ENCODE measurements around the gene AHCTF1. TPM values are rescaled to one million over a fixed set of nuclear protein-coding genes. Genes with fewer than 3 reads are reported as not detected.

AHCTF1 gene
- total RNA-seq, 1 donor from 2014 or later, result 62.1 TPM

DNA sequence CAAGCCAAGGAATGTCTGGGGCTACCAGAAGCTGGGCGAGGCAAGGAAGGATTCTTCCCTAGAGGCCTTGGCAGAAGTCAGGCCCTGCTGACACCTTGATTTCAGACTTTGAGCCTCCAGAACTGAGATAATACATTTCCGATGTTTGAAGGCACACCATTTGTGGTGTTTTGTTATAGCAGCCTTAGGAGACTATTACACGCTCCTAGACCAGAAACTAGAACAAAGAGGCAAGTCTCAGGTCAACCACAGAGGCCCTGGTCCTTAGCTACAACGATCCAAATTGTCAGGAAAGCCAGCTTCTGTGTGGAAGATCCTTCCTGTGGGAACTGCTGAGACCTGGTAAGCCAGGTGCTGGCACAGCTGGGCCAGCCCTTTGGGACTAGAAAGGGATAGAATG lies 19.7 kb upstream of the AHCTF1 start:
- H2AFZ ChIP-seq (replicated peaks), result no peak overlapping the region
- H3K27me3 ChIP-seq, result no peaks in the 10 kb centered on the region
- no peak overlapping the region for H3K4me2 ChIP-seq
- no peak overlapping the region for H3K27ac ChIP-seq
- H3K4me3 ChIP-seq, result no peak overlapping the region
- no peaks in the 10 kb centered on the region for H3K4me1 Mint-ChIP-seq
- no peaks in the 10 kb centered on the region for H3K79me2 ChIP-seq (ENCODE audit: low read depth)
- no peaks in the 10 kb centered on the region for H3K4me1 ChIP-seq
- H3K9me3 Mint-ChIP-seq, result peaks cover 2% of the 10 kb centered on the region
- no peaks in the 10 kb centered on the region for H4K20me1 ChIP-seq (ENCODE audit: low read depth)
- no peaks in the 10 kb centered on the region for H3K36me3 ChIP-seq
- H3K27me3 Mint-ChIP-seq (ENCODE audit: insufficient read depth, low read depth), result no peaks in the 10 kb centered on the region
- H3K36me3 Mint-ChIP-seq, result peaks cover 37% of the 10 kb centered on the region
- H3K27ac Mint-ChIP-seq, result no peak overlapping the region
- H3K9ac ChIP-seq, result no peak overlapping the region
- no peak for DNase-seq (ENCODE audit: low spot score)
- TF ChIP-seq, protein P1, sequence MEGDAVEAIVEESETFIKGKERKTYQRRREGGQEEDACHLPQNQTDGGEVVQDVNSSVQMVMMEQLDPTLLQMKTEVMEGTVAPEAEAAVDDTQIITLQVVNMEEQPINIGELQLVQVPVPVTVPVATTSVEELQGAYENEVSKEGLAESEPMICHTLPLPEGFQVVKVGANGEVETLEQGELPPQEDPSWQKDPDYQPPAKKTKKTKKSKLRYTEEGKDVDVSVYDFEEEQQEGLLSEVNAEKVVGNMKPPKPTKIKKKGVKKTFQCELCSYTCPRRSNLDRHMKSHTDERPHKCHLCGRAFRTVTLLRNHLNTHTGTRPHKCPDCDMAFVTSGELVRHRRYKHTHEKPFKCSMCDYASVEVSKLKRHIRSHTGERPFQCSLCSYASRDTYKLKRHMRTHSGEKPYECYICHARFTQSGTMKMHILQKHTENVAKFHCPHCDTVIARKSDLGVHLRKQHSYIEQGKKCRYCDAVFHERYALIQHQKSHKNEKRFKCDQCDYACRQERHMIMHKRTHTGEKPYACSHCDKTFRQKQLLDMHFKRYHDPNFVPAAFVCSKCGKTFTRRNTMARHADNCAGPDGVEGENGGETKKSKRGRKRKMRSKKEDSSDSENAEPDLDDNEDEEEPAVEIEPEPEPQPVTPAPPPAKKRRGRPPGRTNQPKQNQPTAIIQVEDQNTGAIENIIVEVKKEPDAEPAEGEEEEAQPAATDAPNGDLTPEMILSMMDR (IDR thresholded peaks at IDR 0.05), result no peak
- TF ChIP-seq EZH2phosphoT487 (IDR thresholded peaks at IDR 0.05) (no peak), EZH2 (IDR thresholded peaks at IDR 0.05) (no peak)
- no peak overlapping the region for H3K4me3 Mint-ChIP-seq
- H3F3A ChIP-seq (ENCODE audit: low read depth), result no peaks in the 10 kb centered on the region
- no peaks in the 10 kb centered on the region for H3K9me3 ChIP-seq (ENCODE audit: low read depth)

DNA sequence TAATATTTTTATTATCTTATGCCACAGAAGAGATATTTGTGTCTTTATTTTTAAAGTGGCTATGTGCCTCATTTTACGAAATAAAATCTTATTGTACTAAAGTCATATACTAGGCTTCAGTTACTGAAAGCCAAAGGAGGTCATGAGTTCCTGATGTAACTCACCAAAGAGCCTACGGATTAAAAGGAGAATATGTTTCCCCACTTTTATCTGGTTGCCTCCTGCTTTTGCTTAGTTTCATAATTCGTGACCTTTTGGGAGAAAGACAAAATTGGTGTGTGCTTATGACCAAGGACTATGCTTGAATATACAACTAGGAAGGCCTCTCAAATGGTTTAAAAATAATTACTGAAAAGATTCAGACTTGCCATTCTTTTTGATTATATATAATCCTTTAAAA lies 18.2 kb upstream of the AHCTF1 start:
- Histone ChIP-seq H3F3A (ENCODE audit: low read depth) (no peaks in the 10 kb centered on the region), H3K9me3 (ENCODE audit: low read depth) (no peaks in the 10 kb centered on the region), H4K20me1 (ENCODE audit: low read depth) (no peaks in the 10 kb centered on the region), H3K4me2 (no peak overlapping the region), H3K27me3 (no peaks in the 10 kb centered on the region), H3K4me3 (no peak overlapping the region), H3K9ac (no peak overlapping the region), H3K27ac (no peak overlapping the region), H2AFZ (replicated peaks) (no peak overlapping the region), H3K79me2 (ENCODE audit: low read depth) (no peaks in the 10 kb centered on the region), H3K4me1 (no peaks in the 10 kb centered on the region), H3K36me3 (no peaks in the 10 kb centered on the region)
- H3K4me3 Mint-ChIP-seq, result no peak overlapping the region
- H3K27ac Mint-ChIP-seq, result no peak overlapping the region
- no peaks in the 10 kb centered on the region for H3K4me1 Mint-ChIP-seq
- peaks cover 35% of the 10 kb centered on the region for H3K36me3 Mint-ChIP-seq
- DNase-seq (ENCODE audit: low spot score), result no peak
- TF ChIP-seq, protein P1 (IDR thresholded peaks at IDR 0.05), result no peak
- TF ChIP-seq EZH2 (IDR thresholded peaks at IDR 0.05) (no peak), EZH2phosphoT487 (IDR thresholded peaks at IDR 0.05) (no peak)
- H3K27me3 Mint-ChIP-seq (ENCODE audit: insufficient read depth, low read depth), result no peaks in the 10 kb centered on the region
- H3K9me3 Mint-ChIP-seq, result no peaks in the 10 kb centered on the region

DNA sequence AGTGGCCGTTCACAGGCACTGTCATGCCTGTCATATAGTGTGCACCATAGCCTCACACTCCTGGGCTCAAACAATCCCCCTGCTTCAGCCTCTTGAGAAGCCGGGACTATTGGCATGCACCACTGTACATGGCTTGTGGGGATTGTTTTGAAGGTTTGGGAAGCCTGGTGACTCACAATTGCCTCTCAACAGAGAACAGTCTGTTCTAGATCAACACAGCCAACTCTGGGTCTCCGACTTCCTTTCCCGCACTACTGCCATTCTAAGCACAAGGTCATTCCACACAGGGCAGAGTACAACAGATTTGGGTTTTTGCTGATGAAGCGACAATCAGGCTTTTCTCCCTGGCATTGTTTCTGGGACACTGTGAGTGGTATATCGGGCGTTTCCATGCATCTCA lies 15.5 kb upstream of the AHCTF1 start:
- Histone ChIP-seq H3K4me2 (no peak overlapping the region), H3K27ac (no peak overlapping the region), H3K9me3 (ENCODE audit: low read depth) (no peaks in the 10 kb centered on the region), H3K4me1 (no peaks in the 10 kb centered on the region), H4K20me1 (ENCODE audit: low read depth) (no peaks in the 10 kb centered on the region), H3F3A (ENCODE audit: low read depth) (no peaks in the 10 kb centered on the region), H2AFZ (replicated peaks) (no peak overlapping the region), H3K4me3 (no peak overlapping the region), H3K27me3 (no peaks in the 10 kb centered on the region), H3K9ac (no peak overlapping the region), H3K36me3 (no peaks in the 10 kb centered on the region), H3K79me2 (ENCODE audit: low read depth) (no peaks in the 10 kb centered on the region)
- Mint-ChIP-seq H3K9me3 (no peaks in the 10 kb centered on the region), H3K4me1 (no peaks in the 10 kb centered on the region), H3K4me3 (no peak overlapping the region), H3K27ac (no peak overlapping the region), H3K36me3 (peaks cover 32% of the 10 kb centered on the region), H3K27me3 (ENCODE audit: insufficient read depth, low read depth) (peaks cover 3% of the 10 kb centered on the region)
- no peak for DNase-seq (ENCODE audit: low spot score)
- TF ChIP-seq EZH2 (IDR thresholded peaks at IDR 0.05) (no peak), EZH2phosphoT487 (IDR thresholded peaks at IDR 0.05) (no peak)
- TF ChIP-seq, protein P1 (IDR thresholded peaks at IDR 0.05), result no peak

Measured in neural progenitor cell (in vitro differentiated cells).